H1 (cell line): ENCODE measurements around the gene NDP. TPM values are rescaled to one million over a fixed set of nuclear protein-coding genes. Genes with fewer than 3 reads are reported as not detected.

Experiments
- CTCF ChIA-PET: fragments of 300-600 bp; sonication (Branson Sonifier 250); formaldehyde crosslinking; loops from one replicate; lab custom pipeline; 2021; ENCODE audit not compliant: partially characterized antibody; lab: Charles Lee
- POLR2A ChIA-PET: fragments of 300-600 bp; sonication (Branson Sonifier 250); formaldehyde crosslinking; loops from one replicate; lab custom pipeline; 2021; ENCODE audit warnings: inconsistent platforms; ENCODE audit not compliant: partially characterized antibody; lab: Charles Lee
- DNase-seq, 2 experiments: peaks; one replicate each; pipeline versions ENCODE4 v3.0.0 to v3.0.0-alpha.2; 2010 to 2022; ENCODE audit warnings: low spot score in 2 of 2, low read depth in 1 of 2, mixed read lengths in 1 of 2
- FAIRE-seq: peaks from 2 replicates; lab custom pipeline; 2011; peaks lifted over from hg19 to GRCh38; lab: Jason Lieb, UNC
- H2AFZ ChIP-seq: 2 replicates; pipeline ENCODE4 v1.8.1; 2012; ENCODE audit warnings: low read length, inconsistent platforms
- H2AK5ac ChIP-seq: 2 replicates; pipeline ENCODE4 v1.6.1; 2013; ENCODE audit warnings: low read depth, low read length
- H2BK120ac ChIP-seq: replicated peaks from 2 replicates; pipeline ENCODE3; 2013; ENCODE audit warnings: low read depth, low read length, inconsistent platforms
- H2BK12ac ChIP-seq: 2 replicates; pipeline ENCODE4 v1.6.1; 2013; ENCODE audit warnings: low read depth, low read length
- H2BK15ac ChIP-seq: 2 replicates; pipeline ENCODE4 v1.6.1; 2013; ENCODE audit warnings: low read length
- H2BK20ac ChIP-seq: 2 replicates; pipeline ENCODE4 v1.6.1; 2013; ENCODE audit warnings: low read length
- H2BK5ac ChIP-seq: 2 replicates; pipeline ENCODE4 v1.6.1; 2013; ENCODE audit warnings: low read depth, low read length
- H3K14ac ChIP-seq: 2 replicates; pipeline ENCODE4 v1.6.1; 2013; ENCODE audit warnings: inconsistent platforms; ENCODE audit not compliant: insufficient read length
- H3K18ac ChIP-seq: 2 replicates; pipeline ENCODE4 v1.6.1; 2013; ENCODE audit warnings: low read length; ENCODE audit errors: extremely low read depth
- H3K23ac ChIP-seq: 2 replicates; pipeline ENCODE4 v1.6.1; 2013; ENCODE audit warnings: inconsistent platforms; ENCODE audit not compliant: insufficient read length
- H3K23me2 ChIP-seq: 2 replicates; pipeline ENCODE4 v1.6.1; 2013; ENCODE audit warnings: low read depth, low read length
- H3K27ac ChIP-seq: 2 replicates; pipeline ENCODE4 v1.6.1; 2011; ENCODE audit warnings: low read depth, low read length, inconsistent platforms
- H3K27me3 ChIP-seq, 4 experiments: replicated peaks in 1 of 4; 1 replicate in 1 of 4; 2 replicates in 3 of 4; pipeline versions ENCODE4 v1.6.1 to v1.8.1; 2011 to 2013; ENCODE audit warnings: low read length in 3 of 4, mild to moderate bottlenecking in 3 of 4, inconsistent platforms in 2 of 4, mixed read lengths in 2 of 4, moderate library complexity in 1 of 4; ENCODE audit not compliant: control insufficient read depth in 3 of 4, insufficient read depth in 3 of 4; ENCODE audit errors: extremely low read depth in 1 of 4
- H3K36me3 ChIP-seq, 4 experiments: 2 replicates each; pipeline versions ENCODE4 v1.6.1 to v1.8.1; 2011 to 2013; ENCODE audit warnings: mild to moderate bottlenecking in 4 of 4, low read length in 3 of 4, moderate library complexity in 2 of 4, control low read depth in 1 of 4, inconsistent platforms in 1 of 4; ENCODE audit not compliant: insufficient read depth in 4 of 4, control insufficient read depth in 2 of 4
- H3K4ac ChIP-seq: replicated peaks from 2 replicates; pipeline ENCODE3; 2013; ENCODE audit warnings: low read length, low read depth, mixed read lengths, inconsistent platforms; ENCODE audit not compliant: insufficient read length
- H3K4me1 ChIP-seq, 4 experiments: replicated peaks in 1 of 4; 1 replicate in 1 of 4; 2 replicates in 3 of 4; pipeline versions ENCODE4 v1.6.1 to v1.8.1; 2011 to 2013; ENCODE audit warnings: low read length in 3 of 4, inconsistent platforms in 2 of 4, mixed read lengths in 1 of 4; ENCODE audit not compliant: insufficient read depth in 4 of 4, control insufficient read depth in 3 of 4
- H3K4me2 ChIP-seq, 2 experiments: 2 replicates each; pipeline versions ENCODE4 v1.6.1 to v1.8.1; 2011 to 2013; ENCODE audit warnings: low read depth in 2 of 2, low read length in 2 of 2, control low read depth in 1 of 2, inconsistent platforms in 1 of 2, mild to moderate bottlenecking in 1 of 2; ENCODE audit not compliant: insufficient read depth in 1 of 2
- H3K4me3 ChIP-seq, 4 experiments: fragments of 200-600, 300-600 bp in 1 of 4; sonication (generic), shearing (Covaris generic), sonication (Bioruptor Twin) in 1 of 4; 2 replicates each; pipeline versions ENCODE4 v1.5.1 to v1.8.1; 2011 to 2016; ENCODE audit warnings: low read length in 4 of 4, low read depth in 3 of 4, control low read depth in 2 of 4, inconsistent platforms in 2 of 4, mild to moderate bottlenecking in 2 of 4, mixed read lengths in 1 of 4, moderate library complexity in 1 of 4; ENCODE audit not compliant: insufficient read depth in 2 of 4; ENCODE audit errors: extremely low read depth in 1 of 4
- H3K56ac ChIP-seq: replicated peaks from 2 replicates; pipeline ENCODE3; 2013; ENCODE audit warnings: low read depth, mild to moderate bottlenecking, mixed read lengths, low read length, inconsistent platforms; ENCODE audit not compliant: insufficient read length
- H3K79me1 ChIP-seq: 2 replicates; pipeline ENCODE4 v1.6.1; 2013; ENCODE audit warnings: low read depth, low read length, control low read depth
- H3K79me2 ChIP-seq, 2 experiments: 2 replicates each; pipeline versions ENCODE4 v1.6.1 to v1.8.1; 2012 to 2013; ENCODE audit warnings: low read length in 2 of 2, mild to moderate bottlenecking in 2 of 2, inconsistent platforms in 1 of 2; ENCODE audit not compliant: insufficient read depth in 2 of 2, control insufficient read depth in 1 of 2
- H3K9ac ChIP-seq, 4 experiments: replicated peaks in 1 of 4; 1 replicate in 1 of 4; 2 replicates in 3 of 4; pipeline versions ENCODE4 v1.6.1 to v1.8.1; 2011 to 2013; ENCODE audit warnings: low read depth in 3 of 4, low read length in 3 of 4, control low read depth in 2 of 4, mild to moderate bottlenecking in 2 of 4, moderate library complexity in 2 of 4, inconsistent platforms in 1 of 4; ENCODE audit errors: extremely low read depth in 1 of 4
- H3K9me3 ChIP-seq, 2 experiments: 2 replicates each; pipeline versions ENCODE4 v1.6.1 to v1.8.1; 2012 to 2013; ENCODE audit warnings: mild to moderate bottlenecking in 2 of 2, moderate library complexity in 2 of 2, control low read depth in 1 of 2, inconsistent platforms in 1 of 2, low read depth in 1 of 2, low read length in 1 of 2, mixed read lengths in 1 of 2; ENCODE audit not compliant: insufficient read depth in 2 of 2
- H4K20me1 ChIP-seq, 2 experiments: replicated peaks in 1 of 2; 2 replicates each; pipeline versions ENCODE3 to v1.8.1; 2011 to 2013; ENCODE audit warnings: inconsistent platforms in 2 of 2, low read length in 2 of 2, mild to moderate bottlenecking in 1 of 2; ENCODE audit not compliant: insufficient read depth in 2 of 2, control insufficient read depth in 1 of 2
- H4K5ac ChIP-seq: 2 replicates; pipeline ENCODE4 v1.6.1; 2013; ENCODE audit warnings: low read length, low read depth, mixed read lengths, inconsistent platforms; ENCODE audit not compliant: insufficient read length
- H4K8ac ChIP-seq: 2 replicates; pipeline ENCODE4 v1.8.0; 2013; ENCODE audit warnings: mild to moderate bottlenecking, moderate library complexity, low read length, inconsistent platforms; ENCODE audit not compliant: insufficient read depth; ENCODE audit errors: extremely low read depth
- H4K91ac ChIP-seq: replicated peaks from 2 replicates; pipeline ENCODE3; 2013; ENCODE audit warnings: low read length, mixed read lengths, inconsistent platforms; ENCODE audit not compliant: insufficient read length
- ATF2 ChIP-seq: IDR thresholded peaks from 2 replicates; pipeline ENCODE4 v1.6.1; 2012; ENCODE audit warnings: low read length, inconsistent platforms
- JUN ChIP-seq: IDR thresholded peaks from 2 replicates; pipeline ENCODE4 v1.6.1; 2011; ENCODE audit warnings: low read depth, mild to moderate bottlenecking, improper control_type of control experiment, low read length
- JUND ChIP-seq: IDR thresholded peaks from 2 replicates; pipeline ENCODE4 v1.6.1; 2011; ENCODE audit warnings: mild to moderate bottlenecking, improper control_type of control experiment, low read length
- NANOG ChIP-seq: IDR thresholded peaks from 2 replicates; pipeline ENCODE4 v1.6.1; 2011; ENCODE audit warnings: low read length, low read depth, mild to moderate bottlenecking, inconsistent platforms; ENCODE audit not compliant: insufficient read depth, poor library complexity, severe bottlenecking
- PHF8 ChIP-seq: fragments of 200-600 bp; sonication (generic); conservative IDR thresholded peaks from 2 replicates; pipeline ENCODE4 v1.7.1; 2012; ENCODE audit warnings: low read depth, mild to moderate bottlenecking, inconsistent platforms, low read length, moderate library complexity
- WGBS, 2 experiments: shearing (Covaris generic) in 1 of 2; methylation state at CpG; one replicate each; pipeline versions ENCODE4 v1.1.6 to v1.1.7; 2013 to 2015; ENCODE audit warnings: low lambda C conversion rate in 2 of 2, mixed read lengths in 2 of 2, inconsistent platforms in 1 of 2, low coverage in 1 of 2, missing lambda C conversion rate in 1 of 2; ENCODE audit not compliant: insufficient replicate concordance in 2 of 2, insufficient coverage in 1 of 2, insufficient read length in 1 of 2; ENCODE audit errors: extremely low coverage in 1 of 2, missing lambda C conversion rate in 1 of 2; 5-methylcytosine and 5-hydroxymethylcytosine counted together
- polyA plus RNA-seq, 7 experiments: library from polyadenylated mRNA; depleted of rRNA in 3 of 7; stranded (reverse) in 5 of 7; unstranded in 2 of 7; fragments of >200 nt in 5 of 7; fragments of 200-250 nt in 2 of 7; gene quantifications; 1 replicate in 5 of 7; 2 replicates in 1 of 7; 4 replicates in 1 of 7; pipeline versions ENCODE4 v1.2.1 to v1.2.3, GENCODE V29; 2011 to 2013; ENCODE audit warnings: missing spikeins in 2 of 7, mixed read lengths in 2 of 7
- total RNA-seq: library from RNA; stranded (reverse); fragmentation: NEBNext Ultra II Directional; extraction: Animal tissue kit (Norgen Biotek cat#: 25700); gene quantifications from 2 replicates; pipeline ENCODE4 v1.2.1, GENCODE V29; 2021

The NDP gene
- total and polyA plus RNA-seq, 2 of the 8 experiments (the other 6 are each of a cell fraction or from before 2014, with no cell fraction given), result 0.26 to 0.82 TPM

GRCh38 chrX:44010626-44011025 is 37.4 kb upstream of the NDP start:
- FAIRE-seq (no peak), DNase-seq (no peak)
- Histone ChIP-seq H3K27me3 (no peaks in the 10 kb centered on the region), H2BK20ac (no peak overlapping the region), H3K36me3 (no peaks in the 10 kb centered on the region), H3K18ac (no peak overlapping the region), H4K8ac (no peak overlapping the region), H2AK5ac (no peak overlapping the region), H2BK5ac (no peak overlapping the region), H3K23me2 (no peaks in the 10 kb centered on the region), H3K9ac (no peak overlapping the region), H2BK120ac (no peak overlapping the region), H3K56ac (no peak overlapping the region), H3K9me3 (no peaks in the 10 kb centered on the region), H3K14ac (no peak overlapping the region), H3K27ac (no peak overlapping the region), H3K4me2 (no peak overlapping the region), H3K4me1 (no peaks in the 10 kb centered on the region), H3K79me1 (no peaks in the 10 kb centered on the region), H4K5ac (no peak overlapping the region), H4K20me1 (no peaks in the 10 kb centered on the region), H3K79me2 (no peaks in the 10 kb centered on the region), H3K4me3 (no peak overlapping the region), H2BK15ac (no peak overlapping the region), H3K4ac (no peak overlapping the region), H4K91ac (no peak overlapping the region), H3K23ac (no peak overlapping the region), H2AFZ (no peak overlapping the region), H2BK12ac (no peak overlapping the region)
- 100% methylated on average over 1 of the region's 2 CpGs; no CpG with 5 or more reads in 1 of the 2 experiments for WGBS, 2 experiments
- ChIA-PET POLR2A (no interaction called here), CTCF (interaction anchor here (1.0 kb wide), 1 partner anchor 12 kb away, joined by 3 read pairs; no protein-coding TSS in a partner anchor)
- TF ChIP-seq PHF8, result no peak
- TF ChIP-seq JUN, result no peak
- TF ChIP-seq NANOG, result no peak
- no peak for TF ChIP-seq ATF2
- TF ChIP-seq JUND, result no peak
